ENCODE results near the gene CDK5. TPM values are rescaled to one million over a fixed set of nuclear protein-coding genes. Genes with fewer than 3 reads are reported as not detected.
A peak's percentile ranks its signal among the peaks of the same experiment; 100 is the strongest.

Gene CDK5
- total and polyA plus RNA-seq, 9 of the 15 experiments (the other 6 are each of a cell fraction or from before 2014, with no cell fraction given), result 3.2 to 38.0 (median 27.5) TPM

DNA sequence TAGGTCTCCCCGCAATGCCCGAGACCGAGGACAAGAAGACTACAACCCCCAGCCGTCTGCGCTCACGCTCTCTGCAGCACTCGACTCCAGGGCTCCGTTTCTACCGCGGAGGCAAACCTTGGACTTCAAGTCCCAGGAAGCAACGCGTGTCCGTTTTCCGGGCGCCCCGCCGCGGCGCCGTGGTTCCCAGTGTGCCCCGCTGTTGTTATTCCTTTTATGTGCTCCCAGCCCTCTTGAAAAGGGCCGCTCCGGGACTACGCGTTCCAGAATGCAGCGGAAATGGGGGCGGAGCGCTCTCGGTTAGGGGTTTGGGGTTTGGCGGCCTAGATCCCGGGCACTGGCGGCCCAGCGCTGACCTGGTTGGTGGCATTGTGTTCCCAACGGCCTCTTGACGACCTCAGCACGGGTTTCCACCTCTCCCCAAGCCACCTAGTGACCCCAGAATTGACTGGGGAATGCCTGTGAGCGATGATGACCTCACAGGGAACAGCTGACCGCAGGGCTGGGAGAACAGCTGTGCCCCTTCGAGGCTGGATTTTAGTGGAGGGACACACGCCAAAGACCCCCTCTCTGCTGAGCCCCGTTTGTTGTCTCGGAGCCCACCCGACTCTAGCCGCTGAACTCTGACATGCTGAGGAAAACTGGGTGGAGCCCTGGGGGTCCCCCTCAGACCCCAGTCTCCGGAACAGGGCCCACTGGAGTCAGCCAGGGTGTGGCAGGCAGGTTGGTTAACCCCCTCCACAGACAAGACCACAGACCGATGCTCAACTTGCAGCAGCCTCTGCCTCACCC lies 488 bp upstream of the CDK5 start (continued):
- TF ChIP-seq, protein P1, sequence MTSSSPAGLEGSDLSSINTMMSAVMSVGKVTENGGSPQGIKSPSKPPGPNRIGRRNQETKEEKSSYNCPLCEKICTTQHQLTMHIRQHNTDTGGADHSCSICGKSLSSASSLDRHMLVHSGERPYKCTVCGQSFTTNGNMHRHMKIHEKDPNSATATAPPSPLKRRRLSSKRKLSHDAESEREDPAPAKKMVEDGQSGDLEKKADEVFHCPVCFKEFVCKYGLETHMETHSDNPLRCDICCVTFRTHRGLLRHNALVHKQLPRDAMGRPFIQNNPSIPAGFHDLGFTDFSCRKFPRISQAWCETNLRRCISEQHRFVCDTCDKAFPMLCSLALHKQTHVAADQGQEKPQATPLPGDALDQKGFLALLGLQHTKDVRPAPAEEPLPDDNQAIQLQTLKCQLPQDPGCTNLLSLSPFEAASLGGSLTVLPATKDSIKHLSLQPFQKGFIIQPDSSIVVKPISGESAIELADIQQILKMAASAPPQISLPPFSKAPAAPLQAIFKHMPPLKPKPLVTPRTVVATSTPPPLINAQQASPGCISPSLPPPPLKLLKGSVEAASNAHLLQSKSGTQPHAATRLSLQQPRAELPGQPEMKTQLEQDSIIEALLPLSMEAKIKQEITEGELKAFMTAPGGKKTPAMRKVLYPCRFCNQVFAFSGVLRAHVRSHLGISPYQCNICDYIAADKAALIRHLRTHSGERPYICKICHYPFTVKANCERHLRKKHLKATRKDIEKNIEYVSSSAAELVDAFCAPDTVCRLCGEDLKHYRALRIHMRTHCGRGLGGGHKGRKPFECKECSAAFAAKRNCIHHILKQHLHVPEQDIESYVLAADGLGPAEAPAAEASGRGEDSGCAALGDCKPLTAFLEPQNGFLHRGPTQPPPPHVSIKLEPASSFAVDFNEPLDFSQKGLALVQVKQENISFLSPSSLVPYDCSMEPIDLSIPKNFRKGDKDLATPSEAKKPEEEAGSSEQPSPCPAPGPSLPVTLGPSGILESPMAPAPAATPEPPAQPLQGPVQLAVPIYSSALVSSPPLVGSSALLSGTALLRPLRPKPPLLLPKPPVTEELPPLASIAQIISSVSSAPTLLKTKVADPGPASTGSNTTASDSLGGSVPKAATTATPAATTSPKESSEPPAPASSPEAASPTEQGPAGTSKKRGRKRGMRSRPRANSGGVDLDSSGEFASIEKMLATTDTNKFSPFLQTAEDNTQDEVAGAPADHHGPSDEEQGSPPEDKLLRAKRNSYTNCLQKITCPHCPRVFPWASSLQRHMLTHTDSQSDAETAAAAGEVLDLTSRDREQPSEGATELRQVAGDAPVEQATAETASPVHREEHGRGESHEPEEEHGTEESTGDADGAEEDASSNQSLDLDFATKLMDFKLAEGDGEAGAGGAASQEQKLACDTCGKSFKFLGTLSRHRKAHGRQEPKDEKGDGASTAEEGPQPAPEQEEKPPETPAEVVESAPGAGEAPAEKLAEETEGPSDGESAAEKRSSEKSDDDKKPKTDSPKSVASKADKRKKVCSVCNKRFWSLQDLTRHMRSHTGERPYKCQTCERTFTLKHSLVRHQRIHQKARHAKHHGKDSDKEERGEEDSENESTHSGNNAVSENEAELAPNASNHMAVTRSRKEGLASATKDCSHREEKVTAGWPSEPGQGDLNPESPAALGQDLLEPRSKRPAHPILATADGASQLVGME (CRISPR knock-in tag; IDR thresholded peaks at IDR 0.05), result 0 out of 2 replicates have a peak, but pooled peaks have one; percentile 35
- no peak for TF ChIP-seq ZC3H11A (IDR thresholded peaks at IDR 0.05; ENCODE audit: low read depth, low read length)
- TF ChIP-seq, protein P2, sequence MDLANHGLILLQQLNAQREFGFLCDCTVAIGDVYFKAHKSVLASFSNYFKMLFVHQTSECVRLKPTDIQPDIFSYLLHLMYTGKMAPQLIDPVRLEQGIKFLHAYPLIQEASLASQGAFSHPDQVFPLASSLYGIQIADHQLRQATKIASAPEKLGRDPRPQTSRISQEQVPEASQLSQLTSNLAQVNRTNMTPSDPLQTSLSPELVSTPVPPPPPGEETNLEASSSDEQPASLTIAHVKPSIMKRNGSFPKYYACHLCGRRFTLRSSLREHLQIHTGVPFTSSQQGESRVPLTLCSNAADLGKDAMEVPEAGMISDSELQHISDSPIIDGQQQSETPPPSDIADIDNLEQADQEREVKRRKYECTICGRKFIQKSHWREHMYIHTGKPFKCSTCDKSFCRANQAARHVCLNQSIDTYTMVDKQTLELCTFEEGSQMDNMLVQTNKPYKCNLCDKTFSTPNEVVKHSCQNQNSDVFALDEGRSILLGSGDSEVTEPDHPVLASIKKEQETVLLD (IDR thresholded peaks at IDR 0.05), result peak; percentile 20; the same call in 1 of the 2 replicates
- no peak for TF ChIP-seq ZNF695 (CRISPR knock-in tag; IDR thresholded peaks at IDR 0.05)
- TF ChIP-seq CCNT2 (IDR thresholded peaks at IDR 0.05; ENCODE audit: borderline replicate concordance, extremely low read depth, insufficient read length, low read depth, low read length), result peak; percentile 56
- TF ChIP-seq, protein P3, sequence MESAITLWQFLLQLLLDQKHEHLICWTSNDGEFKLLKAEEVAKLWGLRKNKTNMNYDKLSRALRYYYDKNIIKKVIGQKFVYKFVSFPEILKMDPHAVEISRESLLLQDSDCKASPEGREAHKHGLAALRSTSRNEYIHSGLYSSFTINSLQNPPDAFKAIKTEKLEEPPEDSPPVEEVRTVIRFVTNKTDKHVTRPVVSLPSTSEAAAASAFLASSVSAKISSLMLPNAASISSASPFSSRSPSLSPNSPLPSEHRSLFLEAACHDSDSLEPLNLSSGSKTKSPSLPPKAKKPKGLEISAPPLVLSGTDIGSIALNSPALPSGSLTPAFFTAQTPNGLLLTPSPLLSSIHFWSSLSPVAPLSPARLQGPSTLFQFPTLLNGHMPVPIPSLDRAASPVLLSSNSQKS (CRISPR knock-in tag; IDR thresholded peaks at IDR 0.05), result no peak
- no peak for TF ChIP-seq ZNF561 (CRISPR knock-in tag; conservative IDR thresholded peaks at IDR 0.05)
- no peak for TF ChIP-seq ZNF699 (CRISPR knock-in tag; IDR thresholded peaks at IDR 0.05; ENCODE audit: insufficient replicate concordance)
- TF ChIP-seq GATA2 (CRISPR knock-in tag; IDR thresholded peaks at IDR 0.05), result no peak
- no peak for TF ChIP-seq ZNF174 (CRISPR knock-in tag; IDR thresholded peaks at IDR 0.05)
- no peak for TF ChIP-seq CREBBP (IDR thresholded peaks at IDR 0.05; ENCODE audit: low read depth, low read length)
- TF ChIP-seq ZZZ3 (IDR thresholded peaks at IDR 0.05), result no peak
- no peak for TF ChIP-seq TFAM (CRISPR knock-in tag; conservative IDR thresholded peaks at IDR 0.05)
- no peak for TF ChIP-seq ZNF354B (CRISPR knock-in tag; IDR thresholded peaks at IDR 0.05)
- no peak for TF ChIP-seq SRSF9 (IDR thresholded peaks at IDR 0.05; ENCODE audit: borderline replicate concordance, low read depth, low read length)
- TF ChIP-seq, protein P4, sequence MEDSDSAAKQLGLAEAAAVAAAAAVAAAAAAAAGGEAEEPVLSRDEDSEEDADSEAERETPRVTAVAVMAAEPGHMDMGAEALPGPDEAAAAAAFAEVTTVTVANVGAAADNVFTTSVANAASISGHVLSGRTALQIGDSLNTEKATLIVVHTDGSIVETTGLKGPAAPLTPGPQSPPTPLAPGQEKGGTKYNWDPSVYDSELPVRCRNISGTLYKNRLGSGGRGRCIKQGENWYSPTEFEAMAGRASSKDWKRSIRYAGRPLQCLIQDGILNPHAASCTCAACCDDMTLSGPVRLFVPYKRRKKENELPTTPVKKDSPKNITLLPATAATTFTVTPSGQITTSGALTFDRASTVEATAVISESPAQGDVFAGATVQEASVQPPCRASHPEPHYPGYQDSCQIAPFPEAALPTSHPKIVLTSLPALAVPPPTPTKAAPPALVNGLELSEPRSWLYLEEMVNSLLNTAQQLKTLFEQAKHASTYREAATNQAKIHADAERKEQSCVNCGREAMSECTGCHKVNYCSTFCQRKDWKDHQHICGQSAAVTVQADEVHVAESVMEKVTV (CRISPR knock-in tag; IDR thresholded peaks at IDR 0.05), result no peak
- TF ChIP-seq GTF2F1 (IDR thresholded peaks at IDR 0.05; ENCODE audit: low read depth, low read length), result no peak
- peak; percentile 57 for TF ChIP-seq TAF1 (IDR thresholded peaks at IDR 0.05; ENCODE audit: control insufficient read depth, extremely low read depth, insufficient read depth, low read length, severe bottlenecking)

Measured in K562 (cell line).